Activated CD8-positive, alpha-beta T cell treated with anti-CD3 and anti-CD28 coated beads, Interleukin-2, amount 10 ng/mL, durations not matched to agents 7 days and 5 days (primary cell): ENCODE results near the gene PDGFD. TPM values are rescaled to one million over a fixed set of nuclear protein-coding genes. Genes with fewer than 3 reads are reported as not detected.

ENCODE experiments used
- ATAC-seq: fragments of 150-1000 bp; cut with Tn5 transposase; one replicate; pipeline ENCODE4 v1.10.0; 2021; ENCODE audit warnings: moderate library complexity
- CTCF ChIA-PET: fragments of 350-600 bp; sonication (Branson Sonifier 250); formaldehyde crosslinking; loops from one replicate; lab custom pipeline; 2021; ENCODE audit warnings: antibody characterized with exemption; lab: Charles Lee
- POLR2A ChIA-PET: fragments of 350-600 bp; sonication (Branson Sonifier 250); formaldehyde crosslinking; loops from one replicate; lab custom pipeline; 2021; ENCODE audit warnings: antibody characterized with exemption; lab: Charles Lee
- DNase-seq: peaks from one replicate; pipeline ENCODE4 v3.0.0-alpha.2; 2020
- H3K27ac Mint-ChIP-seq: one replicate; pipeline ENCODE4 v1.8.0; 2021; ENCODE audit warnings: mild to moderate bottlenecking, mixed read lengths
- H3K27me3 Mint-ChIP-seq: one replicate; pipeline ENCODE4 v1.8.0; 2021; ENCODE audit warnings: low read depth, mixed read lengths
- H3K36me3 Mint-ChIP-seq: one replicate; pipeline ENCODE4 v1.8.0; 2021; ENCODE audit warnings: low read depth, mixed read lengths
- H3K4me1 Mint-ChIP-seq: one replicate; pipeline ENCODE4 v1.8.0; 2021; ENCODE audit warnings: low read depth, mixed read lengths
- H3K4me3 Mint-ChIP-seq: one replicate; pipeline ENCODE4 v1.8.0; 2021; ENCODE audit warnings: mild to moderate bottlenecking, mixed read lengths
- H3K9me3 Mint-ChIP-seq: one replicate; pipeline ENCODE4 v1.8.0; 2022; ENCODE audit warnings: mixed read lengths; ENCODE audit not compliant: insufficient read depth
- total RNA-seq, 2 experiments: library from RNA; stranded (reverse); gene quantifications; one replicate each; pipeline ENCODE4 v1.2.3, GENCODE V29; 2021

Gene PDGFD
- total RNA-seq, 2 experiments from 2014 or later = 0.08 TPM; not detected in 1

GRCh38 chr11:103980108-103980507 lies 183.8 kb downstream of the PDGFD start:
- POLR2A ChIA-PET = no interaction called here
- Mint-ChIP-seq H3K9me3 (no peaks in the 10 kb centered on the region), H3K36me3 (no peaks in the 10 kb centered on the region), H3K27ac (no peak overlapping the region), H3K27me3 (no peaks in the 10 kb centered on the region), H3K4me3 (no peak overlapping the region), H3K4me1 (no peaks in the 10 kb centered on the region)
- CTCF ChIA-PET = no interaction called here
- ATAC-seq (no peak), DNase-seq (no peak)

GRCh38 chr11:103978616-103979595 lies 185.0 kb downstream of the PDGFD start:
- no peaks in the 10 kb centered on the region for H3K36me3 Mint-ChIP-seq
- no peak overlapping the region for H3K4me3 Mint-ChIP-seq
- no peaks in the 10 kb centered on the region for H3K9me3 Mint-ChIP-seq
- no peak overlapping the region for H3K27ac Mint-ChIP-seq
- DNase-seq = no peak
- ChIA-PET CTCF (no interaction called here), POLR2A (no interaction called here)
- no peak for ATAC-seq
- H3K27me3 Mint-ChIP-seq = no peaks in the 10 kb centered on the region
- H3K4me1 Mint-ChIP-seq = no peaks in the 10 kb centered on the region

GRCh38 chr11:103972013-103972412 lies 191.9 kb downstream of the PDGFD start:
- no peaks in the 10 kb centered on the region for H3K36me3 Mint-ChIP-seq
- no peaks in the 10 kb centered on the region for H3K4me1 Mint-ChIP-seq
- no peaks in the 10 kb centered on the region for H3K27me3 Mint-ChIP-seq
- ChIA-PET CTCF (no interaction called here), POLR2A (no interaction called here)
- ATAC-seq (no peak), DNase-seq (no peak)
- no peak overlapping the region for H3K4me3 Mint-ChIP-seq
- H3K27ac Mint-ChIP-seq = no peak overlapping the region
- no peaks in the 10 kb centered on the region for H3K9me3 Mint-ChIP-seq

- DNase-seq (no peak), ATAC-seq (no peak)
- H3K27me3 Mint-ChIP-seq = no peaks in the 10 kb centered on the region
- POLR2A ChIA-PET = no interaction called here
- H3K9me3 Mint-ChIP-seq = no peaks in the 10 kb centered on the region
- CTCF ChIA-PET = no interaction called here
- no peaks in the 10 kb centered on the region for H3K4me1 Mint-ChIP-seq
- H3K27ac Mint-ChIP-seq = no peak overlapping the region
- no peaks in the 10 kb centered on the region for H3K36me3 Mint-ChIP-seq
- no peak overlapping the region for H3K4me3 Mint-ChIP-seq
Observed at GRCh38 chr11:103970701-103971249, 193.2 kb downstream of the PDGFD start.

GRCh38 chr11:103968685-103969084 lies 195.3 kb downstream of the PDGFD start:
- Mint-ChIP-seq H3K4me3 (no peak overlapping the region), H3K9me3 (no peaks in the 10 kb centered on the region), H3K36me3 (no peaks in the 10 kb centered on the region), H3K27me3 (no peaks in the 10 kb centered on the region), H3K4me1 (no peaks in the 10 kb centered on the region), H3K27ac (no peak overlapping the region)
- ATAC-seq (no peak), DNase-seq (no peak)
- ChIA-PET CTCF (no interaction called here), POLR2A (no interaction called here)

GRCh38 chr11:103967985-103968384 lies 196.0 kb downstream of the PDGFD start:
- Mint-ChIP-seq H3K4me1 (no peaks in the 10 kb centered on the region), H3K4me3 (no peak overlapping the region), H3K9me3 (no peaks in the 10 kb centered on the region), H3K27ac (no peak overlapping the region), H3K36me3 (no peaks in the 10 kb centered on the region), H3K27me3 (no peaks in the 10 kb centered on the region)
- ChIA-PET CTCF (no interaction called here), POLR2A (no interaction called here)
- ATAC-seq (no peak), DNase-seq (no peak)

- ChIA-PET CTCF (no interaction called here), POLR2A (no interaction called here)
- no peaks in the 10 kb centered on the region for H3K9me3 Mint-ChIP-seq
- no peaks in the 10 kb centered on the region for H3K36me3 Mint-ChIP-seq
- no peaks in the 10 kb centered on the region for H3K27me3 Mint-ChIP-seq
- no peak for DNase-seq
- no peaks in the 10 kb centered on the region for H3K4me1 Mint-ChIP-seq
- ATAC-seq = no peak
- no peak overlapping the region for H3K27ac Mint-ChIP-seq
- no peak overlapping the region for H3K4me3 Mint-ChIP-seq
Observed at GRCh38 chr11:103964390-103964789, 199.6 kb downstream of the PDGFD start.

- Mint-ChIP-seq H3K9me3 (no peaks in the 10 kb centered on the region), H3K4me3 (no peak overlapping the region), H3K27ac (no peak overlapping the region), H3K36me3 (no peaks in the 10 kb centered on the region), H3K4me1 (no peaks in the 10 kb centered on the region), H3K27me3 (no peaks in the 10 kb centered on the region)
- ATAC-seq (no peak), DNase-seq (no peak)
- ChIA-PET POLR2A (no interaction called here), CTCF (no interaction called here)
Observed at GRCh38 chr11:103963648-103964047, 200.3 kb downstream of the PDGFD start.

GRCh38 chr11:103961010-103961409 lies 202.9 kb downstream of the PDGFD start:
- Mint-ChIP-seq H3K4me1 (no peaks in the 10 kb centered on the region), H3K27ac (no peak overlapping the region), H3K36me3 (no peaks in the 10 kb centered on the region), H3K27me3 (no peaks in the 10 kb centered on the region), H3K4me3 (no peak overlapping the region), H3K9me3 (no peaks in the 10 kb centered on the region)
- no peak for ATAC-seq
- POLR2A ChIA-PET = no interaction called here
- no peak for DNase-seq
- CTCF ChIA-PET = no interaction called here

GRCh38 chr11:103960108-103960507 lies 203.8 kb downstream of the PDGFD start:
- Mint-ChIP-seq H3K9me3 (no peaks in the 10 kb centered on the region), H3K4me1 (no peaks in the 10 kb centered on the region), H3K27ac (no peak overlapping the region), H3K36me3 (no peaks in the 10 kb centered on the region), H3K4me3 (no peak overlapping the region), H3K27me3 (no peaks in the 10 kb centered on the region)
- DNase-seq (no peak), ATAC-seq (no peak)
- ChIA-PET CTCF (no interaction called here), POLR2A (no interaction called here)

GRCh38 chr11:103959279-103959942 lies 204.5 kb downstream of the PDGFD start:
- CTCF ChIA-PET = no interaction called here

More at GRCh38 chr11:103959279-103959942, 204.5 kb downstream of the PDGFD start:
- Mint-ChIP-seq H3K27ac (no peak overlapping the region), H3K9me3 (no peaks in the 10 kb centered on the region), H3K36me3 (no peaks in the 10 kb centered on the region), H3K4me1 (no peaks in the 10 kb centered on the region), H3K27me3 (no peaks in the 10 kb centered on the region), H3K4me3 (no peak overlapping the region)
- no peak for ATAC-seq
- DNase-seq = no peak
- POLR2A ChIA-PET = no interaction called here
